GM23338 (cell line): ENCODE data around the gene ARPP21. TPM values are rescaled to one million over a fixed set of nuclear protein-coding genes. Genes with fewer than 3 reads are reported as not detected.

ENCODE experiments used
- ATAC-seq: fragments of 200-7000 bp; cut with Tn5 transposase; 3 replicates; pipeline ENCODE4 v1.9.1; 2020
- DNase-seq: peaks from one replicate; pipeline ENCODE4 v3.0.0-alpha.2; 2015; ENCODE audit warnings: low spot score
- H2AFZ ChIP-seq: fragments of 200-600 bp; sonication (generic); 2 replicates; pipeline ENCODE4 v1.8.0; 2016; ENCODE audit warnings: antibody characterized with exemption, mild to moderate bottlenecking, moderate library complexity
- H3F3A ChIP-seq: fragments of 200-600 bp; sonication (generic); replicated peaks from 2 replicates; pipeline ENCODE4 v1.8.0; 2017; ENCODE audit warnings: antibody characterized with exemption, mixed run types, low read depth
- H3K27ac ChIP-seq: fragments of 200-600 bp; sonication (generic); 2 replicates; pipeline ENCODE4 v1.6.1; 2016; ENCODE audit warnings: low read depth
- H3K27me3 ChIP-seq: fragments of 200-600 bp; sonication (generic); 2 replicates; pipeline ENCODE4 v1.8.0; 2016; ENCODE audit warnings: mild to moderate bottlenecking, mixed run types, moderate library complexity; ENCODE audit not compliant: insufficient read depth
- H3K36me3 ChIP-seq: fragments of 200-600 bp; sonication (generic); 2 replicates; pipeline ENCODE4 v1.8.0; 2016; ENCODE audit warnings: mild to moderate bottlenecking; ENCODE audit not compliant: insufficient read depth
- H3K4me1 ChIP-seq: fragments of 200-600 bp; sonication (generic); 2 replicates; pipeline ENCODE4 v1.8.0; 2016; ENCODE audit warnings: mild to moderate bottlenecking, moderate library complexity; ENCODE audit not compliant: insufficient read depth
- H3K4me2 ChIP-seq: fragments of 200-600 bp; sonication (generic); 2 replicates; pipeline ENCODE4 v1.7.1; 2017; ENCODE audit warnings: mixed run types
- H3K4me3 ChIP-seq: fragments of 200-600 bp; sonication (generic); 2 replicates; pipeline ENCODE4 v1.6.1; 2016; ENCODE audit warnings: mixed run types
- H3K79me2 ChIP-seq: fragments of 200-600 bp; sonication (generic); replicated peaks from 2 replicates; pipeline ENCODE4 v1.8.0; 2017; ENCODE audit warnings: mild to moderate bottlenecking; ENCODE audit not compliant: insufficient read depth
- H3K9me2 ChIP-seq: fragments of 200-600 bp; sonication (generic); 2 replicates; pipeline ENCODE4 v1.8.0; 2017; ENCODE audit not compliant: insufficient read depth
- H4K20me1 ChIP-seq: fragments of 200-600 bp; sonication (generic); replicated peaks from 2 replicates; pipeline ENCODE4 v1.8.0; 2017; ENCODE audit warnings: mild to moderate bottlenecking; ENCODE audit not compliant: insufficient read depth
- H3K27ac Mint-ChIP-seq: 2 replicates; pipeline ENCODE4 v1.8.0; 2020; ENCODE audit warnings: inconsistent platforms, mild to moderate bottlenecking, moderate library complexity, mixed read lengths
- H3K27me3 Mint-ChIP-seq: 3 replicates; pipeline ENCODE4 v1.8.0; 2022; ENCODE audit warnings: low read depth, mild to moderate bottlenecking, moderate library complexity, mixed read lengths, inconsistent platforms; ENCODE audit not compliant: insufficient read depth, poor library complexity
- H3K36me3 Mint-ChIP-seq: 3 replicates; pipeline ENCODE4 v1.8.0; 2021; ENCODE audit warnings: low read depth, mild to moderate bottlenecking, inconsistent platforms, moderate library complexity, mixed read lengths
- H3K4me1 Mint-ChIP-seq: 3 replicates; pipeline ENCODE4 v1.8.0; 2020; ENCODE audit warnings: mild to moderate bottlenecking, inconsistent platforms, mixed read lengths
- H3K4me3 Mint-ChIP-seq: 3 replicates; pipeline ENCODE4 v1.8.0; 2021; ENCODE audit warnings: moderate library complexity, mild to moderate bottlenecking, inconsistent platforms, mixed read lengths
- H3K9me3 Mint-ChIP-seq: 3 replicates; pipeline ENCODE4 v1.8.0; 2020; ENCODE audit warnings: moderate library complexity, mild to moderate bottlenecking, inconsistent platforms, mixed read lengths
- CREB1 ChIP-seq: fragments of 250-450 bp; sonication (Bioruptor Pico); IDR thresholded peaks from 2 replicates; pipeline ENCODE4 v1.5.0; 2020; ENCODE audit warnings: low read depth, mild to moderate bottlenecking, moderate library complexity
- CTCF ChIP-seq, 2 experiments: fragments of 200-600 bp in 1 of 2; sonication (generic) in 1 of 2; conservative IDR thresholded peaks; 2 replicates each; pipeline versions ENCODE4 v1.5.1 to v1.6.1; 2016 to 2017; ENCODE audit warnings: antibody characterized with exemption in 2 of 2, low read depth in 2 of 2, mild to moderate bottlenecking in 2 of 2, moderate library complexity in 1 of 2
- ETS1 ChIP-seq: IDR thresholded peaks from 2 replicates; pipeline ENCODE4 v1.6.1; 2016; ENCODE audit warnings: antibody characterized with exemption
- EZH2 ChIP-seq: fragments of 200-600 bp; sonication (generic); IDR thresholded peaks from one replicate; pipeline ENCODE4 v1.8.0; 2017; ENCODE audit warnings: antibody characterized with exemption, mild to moderate bottlenecking, low read depth; ENCODE audit not compliant: unreplicated experiment
- EZH2phosphoT487 ChIP-seq: fragments of 200-600 bp; sonication (generic); IDR thresholded peaks from one replicate; pipeline ENCODE4 v1.8.1; 2018; ENCODE audit warnings: antibody characterized with exemption; ENCODE audit not compliant: unreplicated experiment
- JUNB ChIP-seq: IDR thresholded peaks from one replicate; pipeline ENCODE4 v1.6.1; 2016; ENCODE audit warnings: antibody characterized with exemption; ENCODE audit not compliant: unreplicated experiment
- POLR2AphosphoS5 ChIP-seq: IDR thresholded peaks from 2 replicates; pipeline ENCODE4 v1.6.1; 2016; ENCODE audit warnings: antibody characterized with exemption, low read depth
- REST ChIP-seq: IDR thresholded peaks from one replicate; pipeline ENCODE4 v1.6.1; 2018; ENCODE audit warnings: antibody characterized with exemption; ENCODE audit not compliant: unreplicated experiment
- STAT1 ChIP-seq: IDR thresholded peaks from one replicate; pipeline ENCODE4 v1.6.1; 2016; ENCODE audit warnings: antibody characterized with exemption; ENCODE audit not compliant: unreplicated experiment
- ZNF114 ChIP-seq: fragments of 250-450 bp; sonication (Bioruptor Pico); IDR thresholded peaks from 2 replicates; pipeline ENCODE4 v1.5.0; 2020; ENCODE audit warnings: mild to moderate bottlenecking, moderate library complexity
- ZNF331 ChIP-seq: fragments of 250-450 bp; sonication (Bioruptor Pico); IDR thresholded peaks from 2 replicates; pipeline ENCODE4 v1.5.0; 2020; ENCODE audit warnings: low read depth, mild to moderate bottlenecking, moderate library complexity
- ZNF462 ChIP-seq: fragments of 250-450 bp; sonication (Bioruptor Pico); IDR thresholded peaks from 2 replicates; pipeline ENCODE4 v1.5.0; 2020; ENCODE audit warnings: mild to moderate bottlenecking, moderate library complexity
- polyA plus RNA-seq: library from polyadenylated mRNA; unstranded; fragments of >200 nt; fragmentation: Nextera tagmentation; extraction: Ambion mirVana; gene quantifications from 2 replicates; pipeline ENCODE4 v1.2.1, GENCODE V29; 2016
- total RNA-seq: library from RNA; depleted of rRNA; stranded (reverse); fragments of >200 nt; shearing (Covaris generic); gene quantifications from 2 replicates; pipeline ENCODE4 v1.2.3, GENCODE V29; 2014

ARPP21 gene
- total and polyA plus RNA-seq, 2 experiments from 2014 or later = not detected

- TF ChIP-seq ETS1 = no peak
- TF ChIP-seq JUNB = no peak
- TF ChIP-seq EZH2phosphoT487 = no peak
- no peak for TF ChIP-seq POLR2AphosphoS5
- TF ChIP-seq CTCF (conservative IDR thresholded peaks at IDR 0.05; ENCODE audit: low read depth in 2 of 2) = no peak
Observed at GRCh38 chr3:35666888-35667287, 27.6 kb downstream of the ARPP21 start (continued).

- no peaks in the 10 kb centered on the region for H3K36me3 ChIP-seq
- no peaks in the 10 kb centered on the region for H3K27me3 ChIP-seq
- H3K9me2 ChIP-seq = no peaks in the 10 kb centered on the region
- no peaks in the 10 kb centered on the region for H3K79me2 ChIP-seq
- no peaks in the 10 kb centered on the region for H3K4me1 Mint-ChIP-seq
- no peaks in the 10 kb centered on the region for H3K9me3 Mint-ChIP-seq
- H3K4me1 ChIP-seq = no peaks in the 10 kb centered on the region
- H3K4me2 ChIP-seq = no peak overlapping the region
- no peaks in the 10 kb centered on the region for H3F3A ChIP-seq
- H3K4me3 ChIP-seq = no peak overlapping the region
- no peak overlapping the region for H3K27ac ChIP-seq
- no peaks in the 10 kb centered on the region for H4K20me1 ChIP-seq
- no peak overlapping the region for H2AFZ ChIP-seq
- DNase-seq = no peak
- no peak for ATAC-seq
- no peaks in the 10 kb centered on the region for H3K36me3 Mint-ChIP-seq
- no peaks in the 10 kb centered on the region for H3K27me3 Mint-ChIP-seq
- H3K27ac Mint-ChIP-seq = no peak overlapping the region
- H3K4me3 Mint-ChIP-seq = no peak overlapping the region
- TF ChIP-seq REST = no peak
- TF ChIP-seq ZNF462 (CRISPR knock-in tag) = no peak
- TF ChIP-seq EZH2 = no peak
- TF ChIP-seq STAT1 = no peak
- no peak for TF ChIP-seq EZH2phosphoT487
- TF ChIP-seq JUNB = no peak
- no peak for TF ChIP-seq ZNF114 (CRISPR knock-in tag)
- TF ChIP-seq ZNF331 (CRISPR knock-in tag) = no peak
- no peak for TF ChIP-seq POLR2AphosphoS5
- no peak for TF ChIP-seq CREB1 (CRISPR knock-in tag)
Observed at GRCh38 chr3:35670408-35670965, 31.2 kb downstream of the ARPP21 start.
